Epithelial cell of prostate (primary cell): ENCODE results near the gene HMCN2.

Experiments
- DNase-seq: peaks from one replicate; pipeline ENCODE4 v3.0.0-alpha.2; 2011; ENCODE audit warnings: low read depth, low spot score
- H3K27ac ChIP-seq: fragments of 450-650 bp; 2 replicates; pipeline ENCODE4 v1.5.1; 2017; ENCODE audit warnings: mild to moderate bottlenecking

Gene HMCN2

DNA sequence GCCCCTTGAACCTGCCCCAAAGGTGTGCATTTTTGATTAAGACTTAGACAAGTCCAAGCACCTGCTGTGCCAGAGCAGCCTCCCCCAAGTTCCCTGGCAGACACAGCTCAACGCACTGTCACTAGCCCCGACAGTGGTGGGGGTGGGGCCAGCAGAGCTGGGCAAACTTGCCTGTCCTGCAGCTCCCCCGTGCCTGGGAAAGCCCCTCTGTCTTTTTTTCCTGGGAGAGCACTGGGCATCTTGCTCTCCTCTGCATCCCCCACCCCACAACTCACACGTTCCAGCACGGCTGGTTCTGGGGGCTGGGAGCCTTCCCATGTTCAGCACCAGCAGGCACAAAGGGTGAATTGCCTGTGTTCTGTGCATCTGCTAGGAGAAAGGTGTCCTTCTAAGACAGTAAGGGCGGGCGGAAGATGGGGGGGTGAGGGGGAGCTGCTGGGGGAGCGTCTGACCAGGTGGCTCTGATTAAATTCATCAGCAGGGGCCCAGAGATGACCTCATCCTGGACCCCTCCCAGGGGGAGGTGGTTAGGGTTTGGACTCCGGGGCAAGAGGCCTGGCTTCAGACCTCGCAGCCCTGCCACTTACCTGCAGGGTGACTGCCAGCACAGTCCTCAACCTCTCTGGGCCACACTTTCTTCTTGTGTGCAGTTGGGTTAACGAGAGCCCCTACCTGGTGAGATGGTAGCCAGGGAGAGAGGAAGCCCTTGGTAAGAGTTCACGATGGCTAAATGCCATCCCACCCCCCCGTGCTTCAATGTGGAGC lies 23.5 kb downstream of the HMCN2 start:
- DNase-seq, result no peak
- H3K27ac ChIP-seq, result no peak overlapping the region

DNA sequence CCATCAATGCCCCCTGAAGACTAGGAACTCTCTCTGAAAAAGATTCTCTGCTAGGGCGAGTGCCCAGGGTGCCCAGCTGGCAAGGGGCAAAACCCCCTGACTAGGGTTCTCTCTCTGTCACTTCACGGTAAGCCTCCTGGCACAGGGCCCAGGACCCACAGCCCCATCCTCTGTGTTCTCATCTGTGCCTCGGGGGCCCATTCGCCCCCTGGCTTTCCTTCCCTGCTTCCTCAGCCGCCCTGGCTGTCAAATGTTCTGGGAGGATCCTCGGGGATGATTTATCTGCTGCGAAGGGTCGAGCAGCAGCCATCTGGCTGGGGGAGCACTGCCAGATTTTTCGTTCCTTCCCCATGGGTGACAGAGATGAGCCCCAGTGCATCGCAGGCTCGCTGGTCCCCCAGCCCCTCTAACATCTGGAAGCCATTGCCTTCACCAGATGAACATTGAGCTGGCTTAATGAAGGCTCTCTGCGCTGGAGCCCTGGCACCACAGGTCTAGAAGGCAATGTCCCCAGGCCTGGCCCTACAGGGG lies 24.2 kb downstream of the HMCN2 start:
- no peak for DNase-seq
- no peak overlapping the region for H3K27ac ChIP-seq

DNA sequence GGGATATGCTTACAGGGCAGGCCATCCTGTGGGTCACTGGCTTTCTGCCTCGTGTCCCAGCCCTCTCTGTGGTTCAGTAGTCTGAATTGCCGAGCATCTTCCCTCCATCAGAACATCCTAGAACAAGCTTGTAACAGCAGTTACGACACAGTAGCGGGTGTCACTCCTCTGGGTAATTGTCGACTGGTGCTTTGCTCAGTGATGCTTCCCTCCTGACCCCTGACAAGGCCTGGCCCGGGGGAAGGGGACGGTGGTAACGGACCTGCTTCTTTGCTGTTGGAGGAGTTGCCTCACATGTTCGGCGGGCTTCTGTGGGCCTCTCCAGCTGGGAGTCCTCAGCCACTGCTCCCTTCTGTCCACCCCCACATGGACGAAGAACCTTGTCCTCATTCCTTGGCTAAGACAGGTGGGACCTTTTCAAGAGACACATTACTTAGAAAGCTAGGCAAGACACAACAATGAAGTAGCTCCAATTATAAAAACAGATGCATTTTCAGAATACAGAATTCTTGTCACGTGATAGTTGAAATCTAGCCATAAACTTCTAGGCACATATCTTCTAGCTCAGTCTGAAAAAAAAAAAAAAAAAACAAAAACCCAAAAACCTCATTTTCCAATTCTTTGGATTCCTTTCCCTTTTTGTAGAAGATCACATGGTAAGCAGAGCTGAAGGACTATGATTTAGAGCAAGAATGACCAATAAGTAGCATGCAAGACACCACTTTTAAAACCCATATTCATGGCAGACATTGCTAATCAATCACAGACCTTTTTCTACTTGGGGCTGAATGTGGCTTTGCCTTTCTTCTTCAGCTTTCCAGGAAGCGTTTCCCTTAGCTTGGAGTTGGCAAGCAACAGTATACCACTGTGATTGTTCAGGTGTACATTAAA lies 25.0 kb downstream of the HMCN2 start:
- no peak for DNase-seq
- no peak overlapping the region for H3K27ac ChIP-seq

DNA sequence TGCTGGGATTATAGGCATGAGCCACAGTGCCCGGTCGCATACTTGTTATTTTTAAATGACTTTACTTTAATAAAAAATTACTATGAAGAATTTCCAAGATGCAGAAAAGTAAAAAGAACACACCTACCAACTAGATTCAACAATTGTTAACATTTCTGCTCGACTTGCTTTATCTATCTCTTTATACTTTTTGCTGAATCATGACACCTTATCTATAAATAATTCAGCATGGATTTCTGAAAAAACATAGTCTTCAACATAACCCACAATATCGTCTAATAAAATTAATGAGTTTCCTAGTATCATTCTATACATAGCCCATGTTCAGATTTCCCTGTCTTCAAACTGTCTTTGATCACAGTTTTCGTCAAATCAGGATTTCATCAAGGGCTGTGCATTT lies 25.9 kb downstream of the HMCN2 start:
- DNase-seq, result no peak
- H3K27ac ChIP-seq, result no peak overlapping the region

DNA sequence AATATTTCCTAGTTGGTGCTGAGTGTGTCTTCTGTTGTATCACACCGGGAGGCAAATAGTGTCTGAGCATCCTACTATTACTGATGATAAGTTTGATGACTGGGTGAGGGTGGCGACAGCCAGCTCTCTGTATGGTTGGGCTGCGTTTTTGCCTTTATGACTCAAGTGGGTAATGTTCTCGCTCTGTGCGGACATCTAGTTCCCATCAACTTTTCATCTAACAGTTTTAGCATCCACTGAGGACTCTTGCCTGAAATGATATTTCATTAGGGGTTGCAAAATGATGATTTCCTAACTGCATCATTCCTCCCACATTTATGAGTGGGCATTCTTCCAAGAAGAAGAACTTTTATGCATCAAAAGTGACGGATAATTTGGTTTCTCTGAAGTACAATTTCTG lies 26.5 kb downstream of the HMCN2 start:
- H3K27ac ChIP-seq, result no peak overlapping the region

DNA sequence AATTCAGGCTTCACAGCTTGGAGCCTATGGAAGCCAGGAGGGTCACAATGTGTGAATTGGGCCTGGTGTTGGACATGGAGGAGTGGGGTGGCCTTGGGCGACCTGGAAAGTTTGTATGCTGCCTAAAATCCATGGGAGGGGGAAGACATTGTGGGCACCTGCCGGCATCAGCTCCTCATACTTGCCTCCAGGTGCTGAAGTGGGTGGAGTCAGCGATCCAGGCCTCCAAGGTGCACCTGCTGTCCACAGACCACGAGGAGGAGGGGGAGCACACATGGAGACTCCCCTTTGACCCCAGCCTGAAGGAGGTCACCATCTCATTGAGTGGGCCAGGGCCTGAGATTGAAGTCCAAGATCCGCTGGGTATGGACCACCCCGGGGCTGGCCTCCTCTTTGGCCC lies 29.1 kb downstream of the HMCN2 start:
- DNase-seq, result no peak
- H3K27ac ChIP-seq, result no peak overlapping the region

More for the DNA sequence above, 26.5 kb downstream of the HMCN2 start:
- no peak for DNase-seq

DNA sequence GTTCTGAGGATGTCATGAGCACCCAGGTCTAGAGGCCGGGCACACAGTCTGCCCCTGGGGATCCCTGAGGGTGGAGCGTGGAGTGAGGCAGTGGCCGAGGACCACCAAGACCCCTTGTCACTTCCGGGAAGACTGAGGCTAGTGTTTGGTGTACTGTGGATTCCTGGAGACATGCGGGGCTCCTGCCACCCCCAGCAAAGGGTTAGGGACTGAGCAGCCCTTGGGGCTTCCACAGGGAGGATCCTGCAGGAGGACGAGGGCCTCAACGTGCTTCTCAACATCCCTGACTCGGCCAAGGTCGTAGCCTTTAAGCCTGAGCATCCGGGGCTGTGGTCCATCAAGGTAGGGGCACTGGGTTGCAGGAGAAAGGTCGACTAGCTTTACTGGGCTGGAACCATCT lies 29.9 kb downstream of the HMCN2 start:
- no peak overlapping the region for H3K27ac ChIP-seq

DNA sequence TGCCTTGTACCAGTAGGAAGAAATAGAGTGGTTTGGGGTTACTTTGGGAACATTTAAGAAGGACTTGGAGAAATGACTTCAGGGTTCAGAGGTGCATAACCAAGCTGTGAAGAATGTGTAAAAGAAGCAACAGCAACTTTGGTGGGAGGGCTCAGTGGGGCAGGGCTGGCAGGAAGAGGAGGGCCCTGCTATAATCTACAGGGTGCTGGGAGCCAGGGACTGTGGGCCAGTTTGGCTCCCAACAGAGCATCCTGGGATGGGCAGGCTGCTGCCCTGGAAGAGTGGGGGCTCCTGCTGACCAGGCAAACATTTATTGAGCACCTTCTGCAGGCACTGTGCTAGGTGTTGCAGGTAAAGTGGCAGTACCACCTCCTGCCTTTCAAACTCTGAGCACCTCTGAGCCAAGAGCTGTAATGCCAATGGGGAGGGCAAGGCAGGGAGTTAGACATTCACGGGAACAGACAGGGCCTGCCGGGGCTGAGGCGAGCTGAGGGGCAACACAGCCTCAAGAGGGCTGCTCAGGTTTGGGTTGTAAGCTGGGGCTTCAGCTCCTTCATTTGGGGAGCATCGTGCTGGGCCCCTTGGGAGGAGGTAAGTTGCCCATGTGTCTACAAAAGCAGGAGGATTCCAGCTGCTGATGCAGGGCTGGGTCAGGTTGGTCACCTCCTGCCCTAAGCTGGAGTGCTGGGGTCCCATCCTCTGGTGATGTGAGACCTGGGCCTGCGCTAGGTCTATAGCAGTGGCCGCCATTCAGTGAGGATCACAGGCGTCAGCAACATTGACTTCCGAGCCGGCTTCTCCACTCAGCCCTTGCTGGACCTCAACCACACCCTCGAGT lies 30.6 kb downstream of the HMCN2 start:
- no peak for DNase-seq

More for the DNA sequence above, 29.9 kb downstream of the HMCN2 start:
- no peak for DNase-seq

DNA sequence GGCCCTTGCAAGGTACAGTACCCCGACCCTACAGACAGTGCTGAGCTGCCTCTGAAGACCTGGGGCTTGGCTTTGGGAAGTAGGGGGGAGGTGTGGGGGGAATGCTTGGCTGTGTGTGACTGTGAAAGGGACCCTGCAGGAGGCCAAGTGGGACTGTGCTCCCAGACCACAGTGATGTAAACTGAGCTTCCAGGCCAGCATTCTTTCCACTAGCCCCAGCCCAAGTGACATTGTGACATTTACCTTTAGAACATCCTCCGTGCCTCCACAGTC lies 31.2 kb downstream of the HMCN2 start:
- no peak for DNase-seq

More for the DNA sequence above, 30.6 kb downstream of the HMCN2 start:
- no peak overlapping the region for H3K27ac ChIP-seq

DNA sequence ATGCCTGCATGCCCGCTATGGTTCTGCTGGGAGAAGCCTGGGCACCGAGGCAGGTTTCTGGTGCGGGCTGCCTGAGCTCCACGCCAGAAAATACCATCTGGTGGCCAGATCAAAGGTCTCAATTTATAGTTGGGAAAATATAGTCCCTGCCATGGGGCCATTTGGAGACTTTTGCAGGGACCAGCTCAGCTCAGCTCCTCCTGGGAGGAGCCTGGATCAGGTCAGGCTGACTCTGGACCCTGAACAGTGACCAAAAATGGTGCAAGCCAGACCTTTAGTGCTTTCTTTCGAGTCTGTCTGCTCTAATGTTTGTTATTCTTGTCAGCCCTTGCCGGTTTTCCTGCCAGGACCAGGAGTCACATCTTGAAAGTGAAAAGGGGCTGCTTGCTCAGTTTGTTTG lies 31.8 kb downstream of the HMCN2 start:
- no peak for DNase-seq
- no peak overlapping the region for H3K27ac ChIP-seq

More for the DNA sequence above, 31.2 kb downstream of the HMCN2 start:
- no peak overlapping the region for H3K27ac ChIP-seq

DNA sequence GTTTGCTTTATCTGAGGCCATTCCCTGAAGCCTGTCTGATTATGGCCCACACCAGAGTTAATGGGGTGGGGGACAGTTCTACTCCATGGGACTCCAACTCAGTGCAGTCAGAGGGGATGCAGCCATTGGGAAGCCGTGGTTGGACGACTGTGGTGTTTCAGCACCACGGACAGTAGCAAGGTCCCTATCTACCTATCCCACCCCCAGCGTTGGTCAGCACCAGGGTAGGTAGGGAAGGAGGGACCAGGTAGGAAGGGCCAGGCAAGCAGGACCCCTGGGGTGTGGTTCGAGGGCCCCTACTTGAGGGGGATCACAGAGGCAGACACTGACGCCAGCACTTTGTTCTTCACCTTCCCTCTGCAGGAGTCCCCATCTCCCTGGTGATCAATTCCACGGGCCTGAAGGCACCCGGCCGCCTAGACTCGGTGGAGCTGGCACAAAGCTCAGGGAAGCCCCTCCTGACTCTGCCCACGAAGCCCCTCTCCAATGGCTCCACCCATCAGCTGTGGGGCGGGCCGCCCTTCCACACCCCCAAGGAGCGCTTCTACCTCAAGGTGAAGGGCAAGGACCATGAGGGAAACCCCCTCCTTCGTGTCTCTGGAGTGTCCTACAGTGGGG lies 33.2 kb downstream of the HMCN2 start:
- DNase-seq, result no peak
- no peak overlapping the region for H3K27ac ChIP-seq

DNA sequence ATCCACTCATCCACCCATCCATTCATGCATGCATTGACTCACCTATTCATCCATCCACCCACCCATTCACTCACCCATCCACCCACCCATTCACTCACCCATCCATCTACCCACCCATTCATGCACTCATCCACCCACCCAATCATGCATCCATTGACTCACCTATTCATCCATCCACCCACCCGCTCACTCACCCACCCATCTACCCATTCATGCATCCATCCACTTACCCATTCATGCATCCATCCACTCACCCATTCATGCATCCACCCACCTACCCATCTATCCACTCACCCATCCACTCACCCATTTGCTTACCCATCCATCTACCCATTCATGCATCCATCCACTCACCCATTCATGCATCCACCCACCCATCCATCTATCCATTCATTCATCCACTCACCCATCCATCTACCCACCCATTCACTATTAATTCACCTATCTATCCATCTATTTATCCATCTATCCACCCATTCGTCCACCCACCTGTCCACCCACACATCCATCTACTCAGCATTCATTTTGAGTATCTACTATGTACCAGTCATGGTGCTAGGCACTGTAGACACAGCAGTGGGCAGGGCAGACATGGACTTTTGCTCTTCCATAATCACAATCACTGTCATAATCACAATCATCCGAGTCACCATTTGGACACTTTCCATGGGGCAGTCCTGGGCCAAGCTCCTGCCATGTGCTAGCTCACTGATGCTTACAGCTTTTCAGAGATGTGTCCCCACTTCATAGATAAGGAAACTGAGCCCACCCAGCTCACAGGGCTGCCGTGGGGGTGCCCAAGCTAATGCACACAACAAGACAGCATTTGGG lies 34.4 kb downstream of the HMCN2 start:
- no peak for DNase-seq
- H3K27ac ChIP-seq, result no peak overlapping the region

DNA sequence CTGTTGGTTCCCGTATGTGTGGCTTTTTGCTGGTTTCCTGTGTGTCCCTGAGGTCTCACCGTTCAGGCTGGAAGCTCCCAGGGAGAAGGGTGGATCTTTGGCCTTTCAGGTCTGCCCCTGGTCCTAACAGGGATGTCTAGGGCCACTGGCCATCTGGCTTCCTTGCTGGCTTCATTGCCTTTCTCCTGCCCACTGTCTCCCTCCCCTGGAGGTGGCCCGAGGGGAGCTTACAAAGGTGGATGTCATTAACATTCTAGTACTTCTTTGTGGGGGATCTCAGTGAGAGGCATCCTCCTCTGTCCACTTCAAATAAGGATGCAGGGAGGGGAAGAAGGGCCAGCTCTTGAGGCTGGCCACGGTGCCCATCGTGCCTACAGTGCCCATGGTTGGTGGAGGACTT lies 35.2 kb downstream of the HMCN2 start:
- no peak overlapping the region for H3K27ac ChIP-seq
- DNase-seq, result no peak

DNA sequence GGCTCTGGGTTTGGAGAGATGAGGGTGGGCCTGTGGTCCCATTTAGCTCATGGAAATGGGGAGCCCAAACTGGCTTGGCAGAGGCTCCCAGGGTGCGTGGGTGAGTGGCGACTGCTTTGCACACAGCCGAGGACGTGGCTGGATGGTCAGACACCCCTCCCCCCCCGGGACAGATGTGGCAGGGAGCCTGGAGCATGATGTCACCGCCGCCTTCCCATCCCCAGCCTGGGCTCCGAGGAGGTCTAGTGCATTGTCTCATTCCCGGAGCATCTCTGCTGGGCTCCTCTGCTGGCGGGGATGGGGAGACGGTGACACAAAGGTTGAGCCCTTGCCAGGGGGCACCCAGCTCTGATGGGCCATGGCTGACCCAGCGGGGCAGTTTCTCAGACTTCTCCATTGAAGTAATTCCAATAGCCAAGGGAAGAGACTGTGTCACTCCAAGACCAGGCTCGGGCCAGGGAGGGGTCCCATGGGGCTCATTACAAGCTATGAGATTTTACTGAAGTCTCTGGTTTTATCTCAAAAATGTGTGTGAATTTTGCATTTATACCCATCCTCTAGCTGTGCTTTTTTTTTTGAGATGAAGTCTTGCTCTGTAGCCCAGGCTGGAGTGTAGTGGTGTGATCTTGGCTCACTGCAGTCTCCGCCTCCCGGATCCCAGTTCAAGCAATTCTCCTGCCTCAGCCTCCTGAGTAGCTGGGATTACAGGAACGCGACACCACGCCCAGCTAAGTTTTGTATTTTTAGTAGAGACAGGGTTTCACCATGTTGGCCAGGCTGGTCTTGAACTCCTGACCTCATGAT lies 36.1 kb downstream of the HMCN2 start:
- H3K27ac ChIP-seq, result no peak overlapping the region
- DNase-seq, result no peak

DNA sequence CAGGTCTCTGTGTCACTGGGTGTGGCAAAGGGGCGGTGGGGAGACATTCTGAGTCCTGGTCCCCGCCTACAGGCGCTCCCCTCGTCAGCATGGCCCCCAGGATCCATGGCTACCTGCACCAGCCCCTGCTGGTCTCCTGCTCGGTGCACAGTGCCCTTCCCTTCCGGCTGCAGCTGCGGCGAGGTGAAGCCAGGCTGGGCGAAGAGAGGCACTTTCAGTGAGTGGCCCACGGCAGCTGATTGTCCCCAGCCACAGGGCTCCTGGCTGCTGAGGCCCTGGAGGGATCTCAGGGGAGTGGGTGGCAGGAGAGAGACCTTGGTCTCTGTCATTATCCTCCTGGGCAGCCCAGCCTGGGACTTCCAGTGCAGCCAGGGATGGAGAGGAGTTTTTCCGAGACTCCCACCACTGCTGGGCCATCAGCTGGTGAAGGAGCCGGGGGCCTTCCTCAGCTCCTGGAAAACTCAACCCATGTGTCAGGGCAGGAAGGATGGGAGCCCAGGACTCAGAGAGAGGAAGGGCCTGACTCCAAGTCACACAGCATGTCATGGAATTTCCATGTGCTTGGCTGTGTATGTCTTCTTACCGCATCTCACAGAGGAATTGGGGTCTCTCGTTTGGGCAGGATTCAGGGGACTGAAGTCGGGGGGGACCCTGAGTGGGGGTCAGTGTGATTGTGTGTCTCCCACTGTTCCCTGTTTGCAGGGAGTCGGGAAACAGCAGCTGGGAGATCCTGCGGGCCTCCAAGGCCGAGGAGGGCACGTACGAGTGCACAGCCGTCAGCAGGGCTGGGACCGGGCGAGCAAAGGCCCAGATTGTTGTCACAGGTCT lies 37.4 kb downstream of the HMCN2 start:
- DNase-seq, result no peak
- no peak overlapping the region for H3K27ac ChIP-seq

DNA sequence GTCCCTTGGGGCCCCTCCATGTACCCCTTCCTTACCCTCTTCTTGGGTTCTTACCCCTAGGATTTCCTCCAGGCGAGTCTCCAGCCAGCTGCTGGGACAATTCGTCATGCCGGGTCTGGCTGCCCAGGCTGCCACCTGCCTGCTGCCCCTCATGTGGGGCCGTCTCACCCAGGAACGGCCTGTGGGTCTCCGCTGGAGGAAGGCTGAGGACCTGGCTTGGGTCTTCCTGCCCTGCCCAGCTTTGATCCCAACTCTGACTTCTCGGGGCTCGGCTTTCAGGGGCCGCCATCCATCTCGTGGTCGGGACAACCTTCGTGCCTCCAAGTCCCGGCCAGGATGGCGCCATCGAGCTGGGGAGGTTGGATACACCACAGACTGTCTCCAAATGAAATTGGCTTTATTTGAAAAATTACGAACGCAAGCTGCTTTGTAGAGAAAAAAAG lies 38.1 kb downstream of the HMCN2 start:
- no peak for DNase-seq
- H3K27ac ChIP-seq, result no peak overlapping the region

DNA sequence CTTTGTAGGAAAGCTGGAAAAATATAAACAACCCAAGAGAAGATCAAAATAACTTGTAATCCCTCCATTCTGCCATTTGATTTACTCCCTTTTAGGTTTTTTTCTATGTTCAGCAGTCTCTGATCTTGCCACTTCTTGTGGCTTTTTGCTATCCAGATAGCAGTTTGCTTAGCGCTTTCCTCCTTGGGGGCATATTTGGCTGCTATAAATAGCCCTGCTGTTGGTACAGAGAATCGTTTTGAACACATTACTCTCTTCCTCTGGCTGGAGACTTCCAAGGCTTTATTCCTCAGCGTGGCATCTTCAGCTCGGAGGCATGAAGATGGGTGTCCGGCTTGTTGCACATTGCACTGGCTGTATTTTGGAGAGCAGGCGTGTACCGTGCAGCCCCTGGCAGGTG lies 38.6 kb downstream of the HMCN2 start:
- no peak for DNase-seq
- H3K27ac ChIP-seq, result no peak overlapping the region

DNA sequence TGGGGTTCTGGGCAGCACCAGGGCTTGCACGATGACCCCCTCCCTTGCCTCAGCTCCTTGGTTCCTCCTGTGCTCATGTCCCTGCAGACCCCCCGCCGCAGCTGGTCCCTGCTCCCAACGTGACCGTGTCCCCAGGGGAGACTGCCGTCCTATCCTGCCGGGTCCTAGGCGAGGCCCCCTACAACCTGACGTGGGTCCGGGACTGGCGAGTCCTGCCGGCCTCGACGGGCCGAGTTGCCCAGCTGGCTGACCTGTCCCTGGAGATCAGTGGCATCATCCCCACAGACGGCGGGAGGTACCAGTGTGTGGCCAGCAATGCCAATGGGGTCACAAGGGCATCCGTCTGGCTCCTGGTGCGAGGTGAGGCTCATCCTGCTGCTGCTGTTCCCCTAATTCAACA lies 39.1 kb downstream of the HMCN2 start:
- no peak overlapping the region for H3K27ac ChIP-seq
- DNase-seq, result no peak
